CD4-positive, alpha-beta T cell (primary cell): ENCODE measurements around the gene PLXNA2. TPM values are rescaled to one million over a fixed set of nuclear protein-coding genes. Genes with fewer than 3 reads are reported as not detected.

Experiments used
- ATAC-seq: fragments of 200-7000 bp; cut with Tn5 transposase; one replicate; pipeline ENCODE4 v1.10.0; 2022; ENCODE audit warnings: mild to moderate bottlenecking; ENCODE audit not compliant: poor library complexity
- CTCF ChIA-PET: fragments of 350-600 bp; sonication (Branson Sonifier 250); formaldehyde crosslinking; loops from one replicate; lab custom pipeline; 2021; ENCODE audit warnings: antibody characterized with exemption, inconsistent platforms; lab: Charles Lee
- POLR2A ChIA-PET: fragments of 350-600 bp; sonication (Branson Sonifier 250); formaldehyde crosslinking; loops from one replicate; lab custom pipeline; 2021; ENCODE audit warnings: antibody characterized with exemption, inconsistent platforms; lab: Charles Lee
- DNase-seq, 14 experiments: peaks; one replicate each; pipeline ENCODE4 v3.0.0-alpha.2; 2013 to 2020; ENCODE audit warnings: mixed read lengths in 2 of 14
- H3K27ac ChIP-seq, 2 donors: one replicate each; pipeline versions ENCODE4 v1.5.1 to v1.7.0; 2013; ENCODE audit warnings: low read length in 2 of 2, low read depth in 1 of 2, mild to moderate bottlenecking in 1 of 2
- H3K27me3 ChIP-seq, 2 experiments: 1 replicate in 1 of 2; 2 replicates in 1 of 2; pipeline versions ENCODE4 v1.6.1 to v1.7.0; 2013; ENCODE audit warnings: low read length in 2 of 2, control low read depth in 1 of 2, mild to moderate bottlenecking in 1 of 2, moderate library complexity in 1 of 2; ENCODE audit not compliant: insufficient read depth in 2 of 2, control insufficient read depth in 1 of 2
- H3K36me3 ChIP-seq: one replicate; pipeline ENCODE4 v1.6.1; 2013; ENCODE audit warnings: low read length, control low read depth; ENCODE audit not compliant: insufficient read depth
- H3K4me1 ChIP-seq: one replicate; pipeline ENCODE4 v1.6.1; 2013; ENCODE audit warnings: low read length, control low read depth; ENCODE audit not compliant: insufficient read depth
- H3K4me3 ChIP-seq: one replicate; pipeline ENCODE4 v1.5.1; 2013; ENCODE audit warnings: mild to moderate bottlenecking, low read length, moderate library complexity
- H3K9me3 ChIP-seq, 2 experiments: 1 replicate in 1 of 2; 2 replicates in 1 of 2; pipeline versions ENCODE4 v1.6.1 to v1.7.0; 2013; ENCODE audit warnings: low read length in 2 of 2, mild to moderate bottlenecking in 2 of 2, control low read depth in 1 of 2, moderate library complexity in 1 of 2; ENCODE audit not compliant: control insufficient read depth in 1 of 2, insufficient read depth in 1 of 2
- H3K27ac Mint-ChIP-seq: one replicate; pipeline ENCODE4 v1.8.0; 2020; ENCODE audit warnings: mixed read lengths
- H3K27me3 Mint-ChIP-seq: one replicate; pipeline ENCODE4 v1.8.0; 2021; ENCODE audit warnings: mixed read lengths
- H3K36me3 Mint-ChIP-seq: one replicate; pipeline ENCODE4 v1.8.0; 2021; ENCODE audit warnings: low read depth, mixed read lengths
- H3K4me1 Mint-ChIP-seq: one replicate; pipeline ENCODE4 v1.8.0; 2021; ENCODE audit warnings: low read depth, mixed read lengths
- H3K4me3 Mint-ChIP-seq: one replicate; pipeline ENCODE4 v1.8.0; 2020; ENCODE audit warnings: mild to moderate bottlenecking, mixed read lengths
- H3K9me3 Mint-ChIP-seq: one replicate; pipeline ENCODE4 v1.8.0; 2020; ENCODE audit warnings: mixed read lengths
- CTCF ChIP-seq: fragments of 200-600 bp; IDR thresholded peaks from one replicate; pipeline ENCODE4 v1.8.0; 2022; ENCODE audit warnings: antibody characterized with exemption, mild to moderate bottlenecking
- intact Hi-C, 2 experiments: fragments of 100-400 bp; cut with DNase I in 1 of 2; cut with micrococcal nuclease in 1 of 2; formaldehyde crosslinking; loops; one replicate each; pipeline versions ENCODE4 v1.15.1 to v1.9.0; 2023 to 2025; cut with DNase I, micrococcal nuclease
- total RNA-seq, 174 experiments: library from RNA in 2 of 174; stranded (reverse) in 2 of 174; gene quantifications; one replicate each; pipeline ENCODE4 v1.2.3 and lab custom pipeline; 2021 to 2026

The PLXNA2 gene
- total RNA-seq, 2 experiments from 2014 or later, result 0.75 to 0.77 TPM

GRCh38 chr1:208179961-208180409 is 64.2 kb downstream of the PLXNA2 start:
- H3K4me3 ChIP-seq, result no peak overlapping the region
- no peak overlapping the region for H3K4me3 Mint-ChIP-seq
- POLR2A ChIA-PET, result no interaction called here
- H3K27ac Mint-ChIP-seq, result no peak overlapping the region
- no peak for TF ChIP-seq CTCF
- intact Hi-C loops, result no loop called here
- DNase-seq (no peak), ATAC-seq (no peak)
- H3K27me3 Mint-ChIP-seq, result peaks cover 12% of the 10 kb centered on the region
- H3K4me1 Mint-ChIP-seq, result no peaks in the 10 kb centered on the region
- H3K36me3 Mint-ChIP-seq, result no peaks in the 10 kb centered on the region
- H3K9me3 ChIP-seq, result no peaks in the 10 kb centered on the region
- no peak overlapping the region for H3K27ac ChIP-seq
- no peaks in the 10 kb centered on the region for H3K27me3 ChIP-seq
- no peaks in the 10 kb centered on the region for H3K36me3 ChIP-seq
- CTCF ChIA-PET, result no interaction called here
- H3K4me1 ChIP-seq, result no peaks in the 10 kb centered on the region
- H3K9me3 Mint-ChIP-seq, result no peaks in the 10 kb centered on the region

DNA sequence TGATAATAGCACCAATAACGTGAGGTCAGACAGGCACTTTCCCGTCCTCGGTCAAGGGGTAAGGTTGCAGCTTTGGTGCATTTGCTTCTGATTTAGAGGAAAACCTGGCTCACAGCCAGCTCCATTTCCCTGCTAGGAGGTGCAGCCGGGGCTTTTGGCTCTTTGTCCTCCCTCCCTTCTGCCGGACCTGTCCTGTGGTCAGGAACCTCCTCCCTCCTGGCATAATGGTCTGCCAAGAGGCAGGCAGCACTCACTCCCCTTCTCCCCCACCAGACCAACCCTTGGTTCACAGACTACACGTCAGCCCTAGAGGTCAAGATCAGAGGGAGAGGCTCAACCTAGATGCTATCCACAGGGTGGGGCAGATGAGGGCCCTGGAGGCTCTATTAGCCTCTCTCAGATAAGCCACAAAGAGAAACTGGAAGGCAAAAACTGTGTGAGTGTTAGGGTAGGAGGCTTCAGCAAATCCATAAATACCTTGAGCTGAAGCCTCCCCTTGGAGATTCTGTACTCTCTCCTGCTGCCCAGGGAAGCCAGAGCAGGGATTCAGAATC is 64.8 kb downstream of the PLXNA2 start:
- H3K4me1 ChIP-seq, result no peaks in the 10 kb centered on the region
- DNase-seq (no peak), ATAC-seq (no peak)
- no peaks in the 10 kb centered on the region for H3K36me3 ChIP-seq
- CTCF ChIA-PET, result no interaction called here
- intact Hi-C loops, result no loop called here
- Mint-ChIP-seq H3K36me3 (no peaks in the 10 kb centered on the region), H3K9me3 (no peaks in the 10 kb centered on the region), H3K27ac (no peak overlapping the region), H3K4me1 (no peaks in the 10 kb centered on the region), H3K27me3 (peaks cover 12% of the 10 kb centered on the region), H3K4me3 (no peak overlapping the region)
- H3K9me3 ChIP-seq, result no peaks in the 10 kb centered on the region
- H3K4me3 ChIP-seq, result no peak overlapping the region
- POLR2A ChIA-PET, result no interaction called here
- no peaks in the 10 kb centered on the region for H3K27me3 ChIP-seq
- TF ChIP-seq CTCF, result no peak
- H3K27ac ChIP-seq, result no peak overlapping the region

- no peaks in the 10 kb centered on the region for H3K27me3 ChIP-seq
- TF ChIP-seq CTCF, result no peak
- no peaks in the 10 kb centered on the region for H3K36me3 ChIP-seq
- no peak overlapping the region for H3K4me3 Mint-ChIP-seq
- no peak overlapping the region for H3K27ac Mint-ChIP-seq
- no peak overlapping the region for H3K4me3 ChIP-seq
- H3K4me1 Mint-ChIP-seq, result no peaks in the 10 kb centered on the region
- no peak for ATAC-seq
- no peak for DNase-seq
- H3K36me3 Mint-ChIP-seq, result no peaks in the 10 kb centered on the region
- CTCF ChIA-PET, result no interaction called here
- no peaks in the 10 kb centered on the region for H3K4me1 ChIP-seq
- no peaks in the 10 kb centered on the region for H3K9me3 Mint-ChIP-seq
- H3K27ac ChIP-seq, result no peak overlapping the region
- H3K27me3 Mint-ChIP-seq, result peaks cover 12% of the 10 kb centered on the region
- H3K9me3 ChIP-seq, result no peaks in the 10 kb centered on the region
- intact Hi-C loops, result no loop called here
- POLR2A ChIA-PET, result no interaction called here
Observed at GRCh38 chr1:208178091-208178529, 66.1 kb downstream of the PLXNA2 start.
